Heart left ventricle (tissue), 13 donors: ENCODE measurements around the gene C2CD3.

Experiments
- CTCF ChIP-seq, 12 donors: fragments of 200-600 bp; sonication (generic) in 4 of 12; IDR thresholded peaks; one replicate each; pipeline versions ENCODE4 v1.5.0 to v1.8.0; 2018 to 2022; ENCODE audit warnings: antibody characterized with exemption in 12 of 12, mild to moderate bottlenecking in 5 of 12
- POLR2A ChIP-seq, 2 donors: fragments of 450-650 bp; IDR thresholded peaks; one replicate each; pipeline ENCODE4 v1.6.1; 2017; ENCODE audit warnings: antibody characterized with exemption in 2 of 2, mild to moderate bottlenecking in 2 of 2, moderate library complexity in 2 of 2
- donor health status: ischemic (EF 13 %, LVEDD 7.1; RV severe dilation, severe dysfunction).
- donor health status: DM: no; HTN: yes; CAD: no.
- donor health status: DM: no; HTN: no; CAD: no.
- donor health status: ischemic (EF 25% LVEDD 6.9; RV normal size, moderate dysfunction).
- donor health status: ischemic (EF 25% LVEDD 5.7; RV mildly dilated, moderate dysfunction).
- donor health status: ischemic (EF 35%, LVEDD 5.7; RV mildly dilated, moderate dysfunction).
- donor health status: nonischemic (EF 11% LVEDD 7.7; RV severe dilation, severe dysfunction).
- donor health status: DM: yes; HTN: yes; CAD: no.
- donor health status: PGD.
- donor health status: ischemic (EF 29% LVEDD 5.4; RV normal size, mild dysfunction).
- donor health status: nonischemic (EF 23%, LVEDD 6.1; RV moderate dilation, normal function).

GRCh38 chr11:74171630-74171968, 797 bp upstream of the C2CD3 start:
- TF ChIP-seq CTCF (IDR thresholded peaks at IDR 0.05) = no peak
- TF ChIP-seq POLR2A (IDR thresholded peaks at IDR 0.05) = no peak
